ENCODE data around the gene APOLD1.

GRCh38 chr12:12811343-12811742 is 25.9 kb downstream of the APOLD1 start:
- TF ChIP-seq CTCF (IDR thresholded peaks at IDR 0.05) = no peak
- no peak for TF ChIP-seq POLR2A (IDR thresholded peaks at IDR 0.05)
